ENCODE results near the gene STXBP5L. TPM values are rescaled to one million over a fixed set of nuclear protein-coding genes. Genes with fewer than 3 reads are reported as not detected.

Gene STXBP5L
- total and polyA plus RNA-seq, 7 donors: under 0.01 to 14.3 (median 11.8) TPM; not detected in 1

GRCh38 chr3:120928991-120929390 is 21.0 kb downstream of the STXBP5L start:
- no peak overlapping the region for H3K4me3 ChIP-seq
- DNase-seq: no peak
- WGBS, 2 donors: 68 to 80% methylated on average over 1 of the region's 1 CpG

GRCh38 chr3:120931593-120931992 is 23.6 kb downstream of the STXBP5L start:
- Histone ChIP-seq H3K27ac (no peak overlapping the region), H3K4me3 (no peak overlapping the region), H3K4me1 (no peaks in the 10 kb centered on the region), H3K36me3 (no peaks in the 10 kb centered on the region), H3K9me3 (no peaks in the 10 kb centered on the region), H3K27me3 (no peaks in the 10 kb centered on the region)
- no peak for DNase-seq
- intact Hi-C loops (cut with DNase I): no loop called here
- 50 to 65% methylated on average over 2 of the region's 2 CpGs for WGBS, 2 donors
- no peak for TF ChIP-seq EP300 (IDR thresholded peaks at IDR 0.05)
- no peak for TF ChIP-seq CTCF (IDR thresholded peaks at IDR 0.05)
- TF ChIP-seq POLR2AphosphoS5 (IDR thresholded peaks at IDR 0.05): no peak
- TF ChIP-seq POLR2A (IDR thresholded peaks at IDR 0.05): no peak

More at GRCh38 chr3:120928991-120929390, 21.0 kb downstream of the STXBP5L start:
- H3K4me1 ChIP-seq: no peaks in the 10 kb centered on the region
- peaks cover 0 to 3% (median 0%) of the 10 kb centered on the region in 4 donors for H3K9me3 ChIP-seq
- TF ChIP-seq EP300 (IDR thresholded peaks at IDR 0.05): no peak
- TF ChIP-seq POLR2A (IDR thresholded peaks at IDR 0.05): no peak
- no peak for TF ChIP-seq POLR2AphosphoS5 (IDR thresholded peaks at IDR 0.05)
- no peak for TF ChIP-seq CTCF (IDR thresholded peaks at IDR 0.05)
- intact Hi-C loops (cut with DNase I): no loop called here
- no peaks in the 10 kb centered on the region for H3K27me3 ChIP-seq
- H3K27ac ChIP-seq: no peak overlapping the region
- no peaks in the 10 kb centered on the region for H3K36me3 ChIP-seq

- TF ChIP-seq CTCF (IDR thresholded peaks at IDR 0.05) (no peak), POLR2A (IDR thresholded peaks at IDR 0.05) (no peak), EP300 (IDR thresholded peaks at IDR 0.05) (no peak), POLR2AphosphoS5 (IDR thresholded peaks at IDR 0.05) (no peak)
- Histone ChIP-seq H3K27me3 (no peaks in the 10 kb centered on the region), H3K9me3 (no peaks in the 10 kb centered on the region), H3K4me1 (no peaks in the 10 kb centered on the region), H3K36me3 (no peaks in the 10 kb centered on the region), H3K27ac (no peak overlapping the region), H3K4me3 (no peak overlapping the region)
- WGBS, 2 donors: 77 to 81% methylated on average over 3 of the region's 3 CpGs
- intact Hi-C loops (cut with DNase I): no loop called here
- no peak for DNase-seq
Measured at GRCh38 chr3:120956143-120956542, 48.1 kb downstream of the STXBP5L start.

GRCh38 chr3:120982608-120983320 is 74.8 kb downstream of the STXBP5L start:
- H3K27ac ChIP-seq: no peak overlapping the region
- TF ChIP-seq CTCF (IDR thresholded peaks at IDR 0.05) (no peak), POLR2AphosphoS5 (IDR thresholded peaks at IDR 0.05) (no peak), EP300 (IDR thresholded peaks at IDR 0.05) (no peak), POLR2A (IDR thresholded peaks at IDR 0.05) (no peak)
- DNase-seq: no peak
- no peaks in the 10 kb centered on the region for H3K36me3 ChIP-seq
- H3K4me3 ChIP-seq: no peak overlapping the region
- no peaks in the 10 kb centered on the region for H3K27me3 ChIP-seq
- intact Hi-C loops (cut with DNase I): no loop called here
- 83 to 85% methylated on average over 3 of the region's 3 CpGs for WGBS, 2 donors
- H3K9me3 ChIP-seq: peaks cover 0 to 5% (median 0%) of the 10 kb centered on the region in 4 donors
- H3K4me1 ChIP-seq: no peaks in the 10 kb centered on the region

DNA sequence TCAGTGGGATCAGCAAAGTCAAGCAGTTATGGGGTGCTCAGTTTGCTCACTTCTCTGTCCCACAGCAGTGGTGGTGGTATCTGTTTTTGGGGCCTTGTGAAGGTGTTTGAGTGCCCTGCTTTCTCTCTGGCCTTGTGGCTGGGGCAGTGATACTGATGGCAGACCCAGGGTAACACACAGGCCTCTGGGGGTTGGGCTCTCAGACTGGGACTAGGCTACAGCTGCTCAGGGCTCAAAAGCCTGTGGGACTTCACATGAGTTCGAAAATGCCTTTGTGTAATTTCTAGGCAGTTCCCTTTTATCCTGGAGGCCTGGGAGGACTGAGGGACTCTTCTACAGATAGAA is 75.3 kb downstream of the STXBP5L start:
- H3K27me3 ChIP-seq: no peaks in the 10 kb centered on the region
- no peaks in the 10 kb centered on the region for H3K4me1 ChIP-seq
- intact Hi-C loops (cut with DNase I): no loop called here
- TF ChIP-seq POLR2A (IDR thresholded peaks at IDR 0.05) (no peak), CTCF (IDR thresholded peaks at IDR 0.05) (no peak), EP300 (IDR thresholded peaks at IDR 0.05) (no peak), POLR2AphosphoS5 (IDR thresholded peaks at IDR 0.05) (no peak)
- no peak overlapping the region for H3K4me3 ChIP-seq
- WGBS, 2 donors: 48 to 56% methylated on average over 1 of the region's 1 CpG
- H3K9me3 ChIP-seq: peaks cover 0 to 5% (median 0%) of the 10 kb centered on the region in 4 donors
- DNase-seq: no peak
- no peaks in the 10 kb centered on the region for H3K36me3 ChIP-seq
- no peak overlapping the region for H3K27ac ChIP-seq
